PFSK-1 (cell line): Measurements from ENCODE around the gene DLG3.

Source experiments
- POLR2AphosphoS5 ChIP-seq: IDR thresholded peaks from 2 replicates; pipeline ENCODE4 v1.6.1; 2012; ENCODE audit warnings: low read depth, mild to moderate bottlenecking, control low read depth, low read length, moderate library complexity
- REST ChIP-seq, 2 experiments: IDR thresholded peaks; 2 replicates each; pipeline versions ENCODE4 v1.6.1 to v1.8.0; 2011 to 2012; ENCODE audit warnings: low read depth in 2 of 2, low read length in 2 of 2, control low read depth in 1 of 2, inconsistent platforms in 1 of 2, mild to moderate bottlenecking in 1 of 2, moderate library complexity in 1 of 2; ENCODE audit not compliant: insufficient read depth in 1 of 2

- TF ChIP-seq REST (IDR thresholded peaks at IDR 0.05; ENCODE audit: insufficient read depth in 1 of 2, low read depth in 2 of 2, low read length in 2 of 2) (no peak), POLR2AphosphoS5 (no peak)
These were observed 34.7 kb downstream of the DLG3 start for GRCh38 chrX:70479247-70479921.
